Neuronal stem cell (in vitro differentiated cells): ENCODE results near the gene TACR1.
A peak's percentile ranks its signal among the peaks of the same experiment; 100 is the strongest.

ENCODE experiments used
- DNase-seq: peaks from one replicate; pipeline ENCODE4 v3.0.0-alpha.2; 2013; ENCODE audit warnings: low spot score
- H2AFZ ChIP-seq: one replicate; pipeline ENCODE4 v1.6.1; 2013; ENCODE audit warnings: mild to moderate bottlenecking, low read length, inconsistent platforms
- H2AK5ac ChIP-seq: 2 replicates; pipeline ENCODE4 v1.6.1; 2013; ENCODE audit warnings: low read depth, mild to moderate bottlenecking, inconsistent platforms, low read length, moderate library complexity, mixed read lengths
- H2BK120ac ChIP-seq: 2 replicates; pipeline ENCODE4 v1.6.1; 2013; ENCODE audit warnings: low read depth, mild to moderate bottlenecking, inconsistent platforms, low read length, moderate library complexity, mixed read lengths
- H2BK12ac ChIP-seq: one replicate; pipeline ENCODE4 v1.6.1; 2013; ENCODE audit warnings: low read length, inconsistent platforms
- H2BK15ac ChIP-seq: 2 replicates; pipeline ENCODE4 v1.6.1; 2013; ENCODE audit warnings: mild to moderate bottlenecking, low read length, inconsistent platforms, mixed read lengths
- H2BK5ac ChIP-seq: one replicate; pipeline ENCODE4 v1.6.1; 2013; ENCODE audit warnings: inconsistent platforms, mild to moderate bottlenecking, low read length, moderate library complexity
- H3K14ac ChIP-seq: one replicate; pipeline ENCODE4 v1.6.1; 2013; ENCODE audit warnings: low read length, inconsistent platforms
- H3K18ac ChIP-seq: 2 replicates; pipeline ENCODE4 v1.6.1; 2013; ENCODE audit warnings: low read length, inconsistent platforms
- H3K23ac ChIP-seq: 2 replicates; pipeline ENCODE4 v1.6.1; 2013; ENCODE audit warnings: low read depth, mild to moderate bottlenecking, mixed read lengths, low read length, inconsistent platforms; ENCODE audit not compliant: poor library complexity
- H3K27ac ChIP-seq: replicated peaks from 3 replicates; pipeline ENCODE4 v1.5.1; 2013; ENCODE audit warnings: low read length, inconsistent platforms
- H3K27me3 ChIP-seq, 3 experiments: 2 replicates each; pipeline ENCODE4 v1.6.1; 2013; ENCODE audit warnings: low read length in 3 of 3, mild to moderate bottlenecking in 2 of 3, inconsistent platforms in 1 of 3, low read depth in 1 of 3, mixed read lengths in 1 of 3, moderate library complexity in 1 of 3; ENCODE audit not compliant: control insufficient read depth in 3 of 3, insufficient read depth in 3 of 3
- H3K36me3 ChIP-seq, 2 donors: replicated peaks in 1 of 2; 2 replicates each; pipeline ENCODE4 v1.6.1; 2013; ENCODE audit warnings: low read length in 2 of 2; ENCODE audit not compliant: control insufficient read depth in 2 of 2, insufficient read depth in 2 of 2
- H3K4ac ChIP-seq: 2 replicates; pipeline ENCODE4 v1.6.1; 2013; ENCODE audit warnings: inconsistent platforms, mild to moderate bottlenecking, low read length, moderate library complexity
- H3K4me1 ChIP-seq, 2 donors: 1 replicate in 1 of 2; 2 replicates in 1 of 2; pipeline ENCODE4 v1.6.1; 2013; ENCODE audit warnings: low read length in 2 of 2, low read depth in 1 of 2; ENCODE audit not compliant: control insufficient read depth in 2 of 2, insufficient read depth in 1 of 2
- H3K4me2 ChIP-seq: one replicate; pipeline ENCODE4 v1.6.1; 2013; ENCODE audit warnings: mild to moderate bottlenecking, low read length, inconsistent platforms; ENCODE audit not compliant: insufficient read depth, poor library complexity, severe bottlenecking
- H3K4me3 ChIP-seq, 2 donors: 2 replicates each; pipeline ENCODE4 v1.5.1; 2013; ENCODE audit warnings: low read length in 2 of 2, mild to moderate bottlenecking in 2 of 2, inconsistent platforms in 1 of 2, moderate library complexity in 1 of 2
- H3K79me1 ChIP-seq: one replicate; pipeline ENCODE4 v1.6.1; 2013; ENCODE audit warnings: low read depth, mild to moderate bottlenecking, inconsistent platforms, low read length, moderate library complexity
- H3K9ac ChIP-seq: one replicate; pipeline ENCODE4 v1.6.1; 2013; ENCODE audit warnings: mild to moderate bottlenecking, low read depth, low read length, inconsistent platforms; ENCODE audit not compliant: poor library complexity
- H3K9me3 ChIP-seq, 2 donors: replicated peaks in 1 of 2; 2 replicates each; pipeline versions ENCODE3 to v1.6.1; 2013; ENCODE audit warnings: low read length in 2 of 2, mild to moderate bottlenecking in 2 of 2, inconsistent platforms in 1 of 2, low read depth in 1 of 2, mixed read lengths in 1 of 2, moderate library complexity in 1 of 2; ENCODE audit not compliant: control insufficient read depth in 2 of 2, insufficient read depth in 1 of 2
- H4K8ac ChIP-seq: one replicate; pipeline ENCODE4 v1.6.1; 2013; ENCODE audit warnings: low read depth, mild to moderate bottlenecking, inconsistent platforms, low read length, moderate library complexity
- H4K91ac ChIP-seq: one replicate; pipeline ENCODE4 v1.6.1; 2013; ENCODE audit warnings: low read length, low read depth, mild to moderate bottlenecking, inconsistent platforms; ENCODE audit not compliant: poor library complexity
- WGBS, 2 donors: extraction: QIAGEN DNeasy Blood & Tissue Kit; methylation state at CpG; one replicate each; pipeline ENCODE4 v1.1.7; 2013; ENCODE audit warnings: missing lambda C conversion rate in 2 of 2, mixed read lengths in 1 of 2; ENCODE audit not compliant: insufficient read length in 2 of 2, insufficient replicate concordance in 1 of 2; ENCODE audit errors: extremely low coverage in 2 of 2; 5-methylcytosine and 5-hydroxymethylcytosine counted together

The TACR1 gene

GRCh38 chr2:75065402-75066008 is 133.8 kb downstream of the TACR1 start:
- WGBS, 2 donors = no CpG with 5 or more reads among the region's 8 CpGs
- no peak for DNase-seq
- no peak overlapping the region for H3K27ac ChIP-seq

DNA sequence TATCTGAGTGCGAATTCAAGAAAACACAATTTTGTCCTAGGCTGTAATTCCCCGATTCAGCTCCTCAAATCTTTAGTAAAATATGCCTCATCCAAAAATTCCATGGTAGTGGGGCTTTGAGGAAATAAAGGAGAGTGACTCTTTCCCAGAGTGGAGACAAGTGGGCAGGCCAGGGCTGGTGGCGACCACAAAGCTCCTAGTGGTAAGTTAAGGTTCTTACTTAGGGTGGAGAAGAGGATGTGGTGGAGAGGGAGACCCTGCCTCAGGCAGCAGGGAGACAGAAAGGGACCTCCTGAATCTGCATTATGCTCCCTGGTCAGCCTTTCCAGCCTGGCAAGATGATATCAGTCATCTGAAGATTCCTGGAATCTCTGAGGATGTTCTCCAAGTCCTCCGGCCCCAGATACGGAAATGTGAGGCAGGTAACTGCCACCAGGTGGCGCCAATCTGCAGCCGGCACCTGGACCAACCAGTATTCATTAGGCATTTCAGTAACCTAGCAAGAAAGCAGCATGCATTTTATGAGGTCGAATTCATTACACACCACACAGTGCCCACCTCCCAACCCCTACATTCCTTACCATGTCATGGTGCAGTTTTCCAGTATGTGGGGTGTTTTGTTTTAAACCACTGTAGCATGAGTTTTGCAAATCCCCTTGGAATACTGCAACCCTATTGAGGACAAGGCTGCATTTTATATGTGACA is 134.5 kb downstream of the TACR1 start:
- H2BK12ac ChIP-seq = no peak overlapping the region
- peaks cover 0 to 2% of the 10 kb centered on the region in 2 donors for H3K4me1 ChIP-seq
- H3K18ac ChIP-seq = no peak overlapping the region
- no peak overlapping the region for H2BK15ac ChIP-seq
- no peak overlapping the region for H3K27ac ChIP-seq
- no peak overlapping the region for H2AFZ ChIP-seq
- H3K9me3 ChIP-seq = no peaks in the 10 kb centered on the region
- no peak overlapping the region for H3K23ac ChIP-seq
- no peak overlapping the region for H3K4me2 ChIP-seq
- peak; percentile 56 for DNase-seq
- H3K27me3 ChIP-seq = no peaks in the 10 kb centered on the region
- no peak overlapping the region for H3K4me3 ChIP-seq
- H3K36me3 ChIP-seq = no peaks in the 10 kb centered on the region
- no peak overlapping the region for H2BK120ac ChIP-seq
- H3K4ac ChIP-seq = no peak overlapping the region
- H3K79me1 ChIP-seq = no peaks in the 10 kb centered on the region
- no CpG with 5 or more reads among the region's 8 CpGs for WGBS, 2 donors
- H2BK5ac ChIP-seq = no peak overlapping the region
- no peak overlapping the region for H4K91ac ChIP-seq
- no peak overlapping the region for H3K14ac ChIP-seq
- no peak overlapping the region for H4K8ac ChIP-seq
- no peak overlapping the region for H2AK5ac ChIP-seq
- H3K9ac ChIP-seq = no peak overlapping the region

More at GRCh38 chr2:75065402-75066008, 133.8 kb downstream of the TACR1 start:
- Histone ChIP-seq H2AK5ac (no peak overlapping the region), H2BK12ac (no peak overlapping the region), H2BK5ac (no peak overlapping the region), H3K23ac (no peak overlapping the region), H3K18ac (no peak overlapping the region), H3K36me3 (no peaks in the 10 kb centered on the region), H4K91ac (no peak overlapping the region), H2AFZ (no peak overlapping the region), H3K4ac (no peak overlapping the region), H2BK15ac (no peak overlapping the region), H3K4me2 (no peak overlapping the region), H3K14ac (no peak overlapping the region), H2BK120ac (no peak overlapping the region), H3K9ac (no peak overlapping the region), H3K4me3 (no peak overlapping the region), H4K8ac (no peak overlapping the region), H3K4me1 (peaks cover 0 to 2% of the 10 kb centered on the region in 2 donors), H3K9me3 (no peaks in the 10 kb centered on the region), H3K27me3 (no peaks in the 10 kb centered on the region), H3K79me1 (no peaks in the 10 kb centered on the region)

- Histone ChIP-seq H4K8ac (no peak overlapping the region), H2BK120ac (no peak overlapping the region), H3K4me3 (no peak overlapping the region), H2BK12ac (no peak overlapping the region), H3K4ac (no peak overlapping the region), H3K79me1 (no peaks in the 10 kb centered on the region), H3K23ac (no peak overlapping the region), H3K18ac (no peak overlapping the region), H2AK5ac (no peak overlapping the region), H3K27ac (no peak overlapping the region), H3K14ac (no peak overlapping the region), H3K9ac (no peak overlapping the region), H2AFZ (no peak overlapping the region), H3K9me3 (no peaks in the 10 kb centered on the region), H3K4me1 (peaks cover 0 to 2% of the 10 kb centered on the region in 2 donors), H2BK15ac (no peak overlapping the region), H3K36me3 (no peaks in the 10 kb centered on the region), H4K91ac (no peak overlapping the region), H3K4me2 (no peak overlapping the region), H2BK5ac (no peak overlapping the region), H3K27me3 (no peaks in the 10 kb centered on the region)
- no peak for DNase-seq
- WGBS, 2 donors = no CpG with 5 or more reads among the region's 1 CpG
These were observed 135.4 kb downstream of the TACR1 start for GRCh38 chr2:75063906-75064305.

GRCh38 chr2:75058427-75058826 is 140.9 kb downstream of the TACR1 start:
- no peak overlapping the region for H2BK5ac ChIP-seq
- H3K9me3 ChIP-seq = no peaks in the 10 kb centered on the region
- no peak overlapping the region for H2BK15ac ChIP-seq
- no CpG with 5 or more reads among the region's 1 CpG for WGBS, 2 donors
- H3K18ac ChIP-seq = no peak overlapping the region
- H3K27ac ChIP-seq = no peak overlapping the region
- H3K23ac ChIP-seq = no peak overlapping the region
- H2BK120ac ChIP-seq = no peak overlapping the region
- H3K14ac ChIP-seq = no peak overlapping the region
- no peak overlapping the region for H3K4me3 ChIP-seq
- no peak for DNase-seq
- H3K9ac ChIP-seq = no peak overlapping the region
- no peaks in the 10 kb centered on the region for H3K79me1 ChIP-seq
- no peaks in the 10 kb centered on the region for H3K36me3 ChIP-seq
- no peak overlapping the region for H2AFZ ChIP-seq
- no peak overlapping the region for H2AK5ac ChIP-seq
- H4K8ac ChIP-seq = no peak overlapping the region
- no peak overlapping the region for H2BK12ac ChIP-seq
- no peak overlapping the region for H3K4me2 ChIP-seq
- H3K27me3 ChIP-seq = no peaks in the 10 kb centered on the region
- H3K4ac ChIP-seq = no peak overlapping the region
- no peak overlapping the region for H4K91ac ChIP-seq
- H3K4me1 ChIP-seq = peaks cover 0 to 5% of the 10 kb centered on the region in 2 donors
